Activated CD4-positive, CD25-positive, alpha-beta regulatory T cell treated with anti-CD3 and anti-CD28 coated beads, Interleukin-2, amount 50 U/mL, for 72 hours (primary cell): Measurements from ENCODE around the gene NAA10.
"Not testable (repeated sequence)": the region's sequence is repeated elsewhere in the genome, so short reads cannot be mapped to it uniquely, and the experiment has no call there.

Source experiments
- DNase-seq: peaks from one replicate; pipeline ENCODE4 v3.0.0; 2021

The NAA10 gene

DNA sequence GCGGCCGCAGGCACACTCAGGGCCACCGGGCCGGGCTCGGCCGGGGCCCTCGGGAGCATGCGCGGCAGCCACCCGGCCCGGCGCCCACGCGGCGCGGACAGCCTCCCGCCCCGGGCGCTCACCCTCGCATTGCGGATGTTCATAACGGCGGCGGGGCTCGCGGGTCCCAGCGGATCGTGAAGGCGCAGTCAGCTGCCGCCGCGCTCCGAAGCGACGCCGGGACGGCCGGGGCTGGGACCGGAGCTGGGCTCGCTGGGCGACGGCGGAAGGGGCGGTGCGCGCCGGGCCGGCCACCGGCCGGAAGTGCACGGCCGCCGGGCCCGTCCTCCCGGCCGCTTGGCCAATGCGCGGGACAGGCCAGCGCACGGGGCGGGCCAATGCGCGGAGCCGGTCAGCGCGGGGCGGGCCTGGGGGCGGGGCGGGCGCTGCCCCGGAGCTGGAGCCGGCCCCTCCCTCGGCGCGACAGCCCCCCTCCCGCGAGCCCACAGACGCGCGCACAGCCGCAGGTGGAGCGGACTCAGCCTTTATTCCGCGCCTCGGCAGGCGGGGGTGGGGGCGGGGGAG lies at the start of gene NAA10:
Gene NAA10 (minus strand): TSS at position 276 of the 564 bp plus-strand sequence. CDS start 133 bp downstream, at position 143.
- DNase-seq: peak; percentile 78

- peak; percentile 34 for DNase-seq
These were observed 48.5 kb upstream of the NAA10 start for GRCh38 chrX:153983321-153983801.

DNA sequence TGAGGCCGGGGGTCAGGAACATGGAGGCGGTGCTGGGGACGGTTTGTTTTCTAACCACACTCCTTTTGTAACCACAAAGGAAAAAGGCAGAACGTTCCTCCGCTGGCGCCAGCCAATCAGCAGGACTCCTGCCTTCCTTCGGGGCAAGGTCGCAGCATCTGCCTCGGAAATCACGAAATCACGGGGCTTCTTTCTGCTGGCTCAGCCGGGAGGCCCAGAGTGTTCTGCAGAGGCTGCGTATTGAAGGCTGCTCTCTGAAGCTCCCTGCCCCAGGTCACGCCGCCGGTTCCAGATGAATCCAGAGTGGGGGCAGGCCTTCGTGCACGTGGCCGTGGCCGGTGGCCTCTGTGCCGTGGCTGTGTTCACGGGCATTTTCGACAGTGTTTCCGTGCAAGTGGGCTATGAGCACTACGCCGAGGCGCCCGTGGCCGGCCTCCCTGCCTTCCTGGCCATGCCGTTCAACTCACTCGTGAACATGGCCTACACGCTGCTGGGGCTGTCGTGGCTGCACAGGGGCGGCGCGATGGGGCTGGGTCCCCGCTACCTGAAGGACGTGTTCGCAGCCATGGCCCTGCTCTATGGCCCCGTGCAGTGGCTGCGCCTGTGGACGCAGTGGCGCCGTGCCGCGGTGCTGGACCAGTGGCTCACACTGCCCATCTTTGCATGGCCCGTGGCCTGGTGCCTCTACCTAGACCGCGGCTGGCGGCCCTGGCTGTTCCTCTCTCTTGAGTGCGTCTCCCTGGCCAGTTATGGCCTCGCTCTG lies 47.1 kb upstream of the NAA10 start:
- DNase-seq: no peak

DNA sequence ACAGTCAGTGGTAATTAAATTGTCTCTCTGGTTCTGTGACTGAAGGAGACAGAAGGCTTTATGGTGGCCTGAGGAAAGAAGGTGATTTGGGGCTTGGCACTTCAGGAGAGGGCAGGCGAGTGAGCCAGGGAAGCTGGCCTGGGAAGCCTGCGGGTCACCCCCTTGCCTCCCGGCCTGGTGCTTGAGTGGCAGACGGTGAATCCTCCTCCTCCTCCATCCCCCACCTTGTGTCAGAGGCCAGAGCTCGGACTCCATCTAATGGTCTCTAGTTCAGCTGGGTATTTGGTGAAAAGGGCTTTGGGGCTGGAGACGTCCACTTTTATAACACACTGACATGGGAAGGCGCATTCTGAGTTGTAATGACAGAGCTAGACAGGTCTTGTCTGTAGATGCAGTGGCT lies 46.4 kb upstream of the NAA10 start:
- no peak for DNase-seq

- DNase-seq: not testable (repeated sequence)
These were observed 45.6 kb upstream of the NAA10 start for GRCh38 chrX:153980394-153980793.

GRCh38 chrX:153974726-153975286 lies 40.0 kb upstream of the NAA10 start:
- DNase-seq: no peak

DNA sequence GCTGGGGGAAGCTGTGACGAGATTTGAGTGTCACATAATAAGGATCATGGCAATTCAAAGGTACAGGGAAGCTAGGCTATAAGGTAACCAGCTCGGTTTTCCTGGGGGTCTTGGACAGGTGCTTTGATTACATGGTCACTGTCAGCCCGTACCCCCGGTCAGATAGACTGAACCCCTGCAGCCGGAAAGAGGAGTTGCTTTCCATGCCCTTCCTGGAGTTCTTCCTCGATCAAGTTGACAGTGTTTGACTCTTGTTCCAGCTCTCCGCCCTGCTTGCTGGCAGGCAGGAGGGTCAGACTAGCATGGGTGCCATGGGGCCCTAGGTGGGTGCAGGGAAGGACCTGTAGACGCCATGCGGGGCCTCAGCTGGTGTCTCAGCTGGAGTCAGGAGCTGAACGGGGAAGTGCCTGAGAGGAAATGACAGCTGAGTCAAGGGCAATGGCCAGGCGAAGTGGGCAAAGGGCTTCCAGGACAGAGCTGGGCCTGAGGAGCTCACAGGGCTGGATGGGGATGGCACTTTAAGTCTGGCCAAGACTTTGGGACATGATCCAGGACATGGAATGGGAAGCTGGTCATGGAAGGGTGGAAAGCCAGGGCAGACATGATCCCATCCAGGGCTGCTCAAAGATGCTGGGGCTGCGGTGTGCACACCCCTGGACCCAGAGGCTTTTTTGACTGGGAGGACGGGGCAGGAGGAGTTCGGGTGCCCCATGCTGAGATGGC lies 39.3 kb upstream of the NAA10 start:
- DNase-seq: no peak

DNA sequence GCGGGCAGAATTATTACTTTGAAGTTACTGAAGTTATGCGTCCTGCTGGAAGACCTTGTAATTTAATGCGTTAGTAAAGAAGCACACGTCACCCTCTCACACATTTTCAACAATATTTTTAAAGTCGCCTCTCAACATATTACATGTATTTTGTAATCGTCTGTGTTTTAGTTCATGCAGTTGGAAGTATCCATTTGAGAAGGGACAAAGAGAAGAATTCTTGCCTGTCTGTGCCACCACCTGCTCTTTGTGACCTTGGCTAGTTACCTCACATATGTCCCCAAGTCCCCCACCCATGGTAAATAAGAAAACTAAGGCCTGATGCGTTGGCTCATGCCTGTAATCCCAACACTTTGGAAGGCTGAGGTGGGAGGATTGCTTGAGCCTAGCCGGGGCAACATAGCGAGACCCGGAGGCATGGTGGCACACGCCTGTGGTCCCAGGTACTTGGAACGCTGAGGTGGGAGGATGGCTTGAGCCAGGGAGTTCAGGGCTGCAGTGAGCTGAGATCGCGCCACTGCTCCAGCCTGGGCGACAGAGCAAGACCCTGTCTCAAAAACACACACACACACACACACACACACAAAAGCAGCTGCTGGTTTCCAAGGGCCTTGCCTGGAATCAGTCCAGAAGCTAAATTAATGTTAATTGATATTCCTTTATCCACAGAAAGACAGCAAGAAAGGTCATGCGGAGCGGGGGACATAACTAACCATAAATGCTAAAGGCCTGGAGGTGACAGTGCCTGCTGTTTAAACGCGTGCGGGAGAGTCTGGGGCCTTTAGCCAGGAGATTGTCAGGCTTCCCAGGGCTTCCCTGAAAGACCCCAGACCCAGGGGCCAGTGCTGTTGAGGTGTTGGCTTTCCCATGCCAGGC lies 38.5 kb upstream of the NAA10 start:
- DNase-seq: no peak

GRCh38 chrX:153972368-153973126 lies 37.7 kb upstream of the NAA10 start, which contains the start of gene TMEM187:
TSS of gene TMEM187 (plus strand) at chrX:153972754. CDS start at chrX:153982063, 9,309 bp downstream.
- DNase-seq: peak; percentile 90

DNA sequence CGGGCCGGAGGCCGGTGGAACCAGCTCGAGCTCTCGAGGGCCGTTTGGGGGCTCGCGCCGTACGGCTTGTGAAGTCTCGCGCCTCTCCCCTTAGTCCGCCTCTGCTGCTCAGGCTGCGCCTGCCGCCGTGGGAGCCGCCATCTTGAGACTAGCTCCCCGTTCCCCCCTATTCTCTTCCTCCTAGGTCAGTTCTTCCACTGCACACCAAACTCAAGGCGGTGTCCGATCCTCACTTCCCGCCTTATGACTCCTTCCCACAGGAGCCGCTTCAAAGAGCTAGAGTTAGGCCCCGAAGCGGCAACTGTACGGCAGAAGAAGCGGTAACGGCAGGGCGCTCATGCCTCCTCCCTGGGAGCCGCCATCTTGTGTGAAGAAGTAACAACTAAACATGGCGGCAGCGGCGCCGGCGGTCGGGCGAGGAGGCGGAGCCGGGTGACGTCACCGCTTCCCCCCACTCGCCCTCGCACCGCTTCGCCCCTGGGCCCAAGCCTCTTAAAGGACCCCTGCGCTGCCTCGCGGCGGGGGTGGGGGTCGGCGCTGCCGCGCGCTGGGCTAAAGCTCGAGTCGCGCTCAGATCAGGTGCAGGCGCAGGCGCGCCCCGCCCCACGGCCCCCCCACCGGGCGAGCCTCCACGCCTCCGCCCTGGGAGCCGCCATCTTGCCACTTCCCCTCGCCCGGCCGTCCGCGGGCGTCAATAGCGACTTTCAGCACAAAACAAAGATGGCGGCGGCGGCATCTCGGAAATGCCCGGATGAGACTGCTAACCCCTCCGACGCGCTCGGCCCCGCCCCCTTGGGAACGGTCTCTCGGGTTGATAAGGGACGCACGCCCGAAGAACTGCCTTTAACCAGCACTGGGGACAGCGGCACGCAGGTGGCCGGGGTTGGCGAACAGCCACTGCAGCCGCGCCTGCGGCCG lies 36.9 kb upstream of the NAA10 start, which contains the start of gene HCFC1:
Gene HCFC1 (minus strand): TSS at position 369 of the 918 bp plus-strand sequence. CDS start 978 bp downstream, outside the sequence.
- peak; percentile 92 for DNase-seq

- peak; percentile 89 for DNase-seq
These were observed 36.2 kb upstream of the NAA10 start for GRCh38 chrX:153971124-153971449.

- DNase-seq: no peak
These were observed 35.7 kb upstream of the NAA10 start for GRCh38 chrX:153970357-153971123.

GRCh38 chrX:153969904-153970356 lies 35.1 kb upstream of the NAA10 start:
- no peak for DNase-seq

DNA sequence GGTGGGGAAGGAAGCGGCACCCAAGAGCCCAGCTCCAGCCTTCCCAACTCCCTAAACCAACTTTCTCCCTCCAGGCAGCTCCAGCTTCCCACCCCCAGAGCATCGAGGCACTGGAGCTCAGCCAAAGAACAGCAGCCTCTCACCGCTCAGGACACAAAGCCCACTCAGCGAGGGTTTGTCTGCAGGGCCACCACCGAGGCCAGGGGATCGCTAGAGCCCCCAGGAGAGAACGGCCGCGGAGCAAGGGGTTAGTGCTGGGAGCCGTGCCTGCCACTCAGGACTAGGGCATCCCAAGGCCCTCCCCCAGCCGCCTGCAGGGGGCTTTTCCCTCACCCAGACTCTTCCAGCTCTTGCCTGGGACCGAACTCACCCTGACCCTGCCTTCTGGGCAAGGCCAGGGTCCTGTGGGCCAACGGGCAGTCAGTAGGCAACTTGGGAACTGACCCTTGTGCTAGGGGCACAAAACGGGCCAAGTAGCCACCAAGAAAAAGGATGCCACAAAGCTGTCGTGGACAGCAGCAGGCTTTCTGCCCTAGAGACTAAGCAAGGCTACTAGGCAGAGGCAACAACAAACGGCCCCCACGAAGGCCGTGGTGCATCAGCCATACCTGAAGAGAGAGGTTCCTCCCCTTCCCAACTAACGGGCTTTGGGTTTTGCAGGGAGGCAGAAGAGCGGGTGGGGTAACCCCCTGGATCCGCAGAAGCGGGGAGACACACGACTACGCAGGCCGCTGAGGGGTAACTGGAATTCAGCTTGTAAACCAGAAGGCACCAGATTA lies 34.5 kb upstream of the NAA10 start:
- DNase-seq: no peak

- DNase-seq: no peak
These were observed 33.9 kb upstream of the NAA10 start for GRCh38 chrX:153968754-153969124.

GRCh38 chrX:153968255-153968654 lies 33.4 kb upstream of the NAA10 start:
- no peak for DNase-seq

GRCh38 chrX:153967536-153968224 lies 32.8 kb upstream of the NAA10 start:
- DNase-seq: no peak
